Activated CD4-positive, alpha-beta T cell treated with anti-CD3 and anti-CD28 coated beads, Interleukin-2, amount 50 U/mL, for 24 hours (primary cell): ENCODE results near the gene TMCO5A.

Experiments used
- DNase-seq, 2 donors: peaks; one replicate each; pipeline ENCODE4 v3.0.0-alpha.2; 2020; ENCODE audit warnings: low read depth in 1 of 2, low spot score in 1 of 2

Gene TMCO5A

DNA sequence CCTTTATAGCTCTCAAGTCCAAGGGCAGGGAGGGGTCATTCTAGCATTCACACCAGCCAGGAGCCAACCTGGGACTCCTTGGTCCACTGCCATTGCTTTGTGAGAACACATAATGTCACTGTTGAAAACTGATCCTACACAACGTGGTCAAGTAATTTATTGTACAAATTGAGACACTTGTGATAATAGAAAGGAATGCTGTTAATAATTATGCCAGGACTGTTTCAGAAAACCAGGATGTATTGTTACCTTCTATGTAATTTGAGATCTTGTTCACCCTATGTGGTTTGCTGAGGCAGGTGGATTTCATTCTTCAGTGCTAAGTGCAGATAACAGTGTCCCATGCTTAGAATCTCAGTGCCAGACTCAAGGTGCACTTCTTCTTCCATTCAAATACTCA, 33.3 kb downstream of the TMCO5A start:
- DNase-seq, result no peak

DNA sequence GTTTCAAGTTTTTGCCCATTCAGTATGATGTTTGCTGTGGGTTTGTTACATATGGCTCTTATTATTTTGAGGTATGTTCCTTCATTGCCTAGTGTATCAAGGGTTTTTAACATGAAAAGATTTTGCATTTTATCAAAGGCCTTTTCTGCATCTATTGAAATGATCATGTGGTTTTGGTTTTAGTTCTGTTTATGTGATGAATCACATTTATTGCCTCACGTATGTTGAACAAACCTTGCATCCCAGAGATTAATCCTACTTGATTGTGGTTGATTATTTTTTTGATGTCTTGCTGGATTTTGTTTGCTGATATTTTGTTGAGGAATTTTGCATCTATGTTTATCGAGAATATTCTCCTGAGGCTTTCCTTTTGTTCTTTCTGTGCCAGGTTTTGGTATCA, 39.4 kb downstream of the TMCO5A start:
- DNase-seq, result no peak

DNA sequence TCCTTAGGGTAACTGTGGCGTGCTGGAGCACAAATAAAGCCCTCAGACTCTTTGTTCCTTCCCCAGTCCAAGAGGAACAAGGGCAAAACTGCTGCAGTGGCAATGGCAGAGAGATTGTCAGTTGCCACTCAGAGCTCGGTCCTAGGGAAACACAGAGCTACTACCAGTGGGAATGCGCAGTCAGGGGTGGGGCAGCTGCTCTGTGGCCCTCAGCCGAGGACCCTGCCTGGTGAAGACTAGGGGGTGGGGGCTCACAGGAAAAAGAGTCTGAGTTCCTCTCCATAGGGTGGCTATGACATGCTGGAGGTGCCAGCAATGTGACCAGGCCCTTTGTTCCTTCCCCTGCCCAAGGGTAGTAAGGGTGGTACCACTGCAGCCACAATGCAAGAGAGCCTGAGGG, 43.8 kb downstream of the TMCO5A start:
- DNase-seq, result no peak

DNA sequence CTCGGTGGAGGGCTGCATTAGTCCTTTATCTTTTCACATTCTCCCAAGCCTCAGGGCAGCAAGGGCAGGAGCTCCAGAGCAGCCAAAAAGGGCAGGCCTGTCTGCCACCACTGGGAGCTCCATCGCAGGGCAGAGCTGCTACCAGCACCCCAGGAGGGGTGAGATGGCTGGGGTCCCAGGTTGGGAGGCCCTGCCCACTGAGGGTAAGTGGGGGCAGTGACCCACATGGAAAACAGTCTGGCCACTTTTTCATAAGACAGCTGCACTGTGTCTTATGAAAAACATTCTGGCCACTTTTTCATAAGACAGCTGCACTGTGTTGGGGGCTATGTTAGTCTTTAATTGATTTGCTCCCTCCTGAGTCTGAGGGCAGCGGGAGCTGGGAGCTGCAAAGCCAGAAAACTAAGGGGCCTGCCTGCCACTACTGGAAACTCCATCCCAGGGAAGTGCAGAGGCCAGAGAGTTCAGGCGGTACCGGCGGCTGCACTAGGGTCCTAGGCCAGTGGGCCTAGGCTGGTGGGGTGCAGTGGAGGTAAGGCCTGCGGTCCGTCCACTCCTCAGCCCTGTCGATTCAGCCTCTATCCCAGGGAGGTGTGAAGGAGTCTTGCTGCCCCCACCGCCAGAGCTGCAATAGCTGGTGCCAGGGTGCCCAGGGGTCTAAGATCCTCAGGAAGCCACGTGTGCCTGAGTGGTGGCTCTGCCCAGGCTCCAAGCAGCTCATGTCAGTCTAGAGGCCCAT, 45.4 kb downstream of the TMCO5A start:
- no peak for DNase-seq

DNA sequence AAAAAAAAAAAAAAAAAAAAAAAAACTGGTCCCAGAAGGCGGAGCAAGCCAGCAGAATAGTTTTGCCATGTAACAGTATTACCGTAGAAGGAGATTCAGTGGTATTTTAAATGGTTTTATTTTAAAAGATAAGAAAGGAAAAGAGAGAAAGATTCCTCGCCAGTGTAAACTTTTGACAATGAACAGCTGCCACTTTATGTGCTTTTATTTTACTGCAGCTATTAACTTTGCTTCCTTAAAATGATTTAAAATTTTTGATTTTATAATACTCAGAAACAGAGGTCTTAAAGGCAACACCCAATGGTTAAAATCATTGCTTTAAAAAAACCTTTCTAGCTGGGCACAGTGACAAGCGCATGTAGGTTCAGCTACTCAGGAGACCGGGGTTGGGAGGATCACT, 46.8 kb downstream of the TMCO5A start:
- no peak for DNase-seq

DNA sequence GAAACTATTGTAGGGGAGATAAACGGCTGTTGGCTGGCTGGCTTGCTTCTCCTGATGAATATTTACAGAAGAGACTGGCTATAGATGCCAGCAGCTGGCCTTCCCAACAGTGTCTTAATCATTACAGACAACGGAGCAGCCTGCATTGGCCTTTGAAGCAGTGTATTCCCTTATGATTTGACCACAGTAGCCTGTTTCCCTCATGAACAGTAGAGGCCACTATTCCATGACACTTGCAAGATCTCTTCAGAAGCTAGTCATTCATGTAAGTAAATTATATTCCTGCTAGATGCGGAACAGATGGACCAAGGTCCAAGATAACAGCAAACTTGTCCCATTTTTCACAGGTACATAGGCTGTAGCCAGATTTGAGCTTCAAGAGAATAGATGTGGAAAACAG, 47.3 kb downstream of the TMCO5A start:
- DNase-seq, result no peak

DNA sequence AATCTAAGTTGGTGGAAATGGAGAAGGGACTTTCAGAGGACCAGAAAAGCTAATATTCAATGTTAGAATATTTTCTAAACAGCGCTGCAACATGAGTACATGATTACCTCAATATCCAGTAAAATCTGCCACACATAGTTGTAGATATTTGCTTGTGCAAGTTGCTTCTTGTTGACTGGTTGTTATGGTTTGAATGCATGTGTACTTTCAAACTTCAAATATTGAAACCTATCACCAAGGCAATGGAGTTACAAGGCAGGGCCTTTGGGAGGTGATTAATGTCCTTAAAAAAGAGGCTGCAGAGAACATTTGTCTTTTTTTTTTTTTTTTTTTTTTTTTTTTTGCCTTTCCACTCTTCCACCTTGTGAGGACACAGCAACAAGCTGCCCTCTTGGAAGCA, 49.9 kb downstream of the TMCO5A start:
- DNase-seq, result no peak

DNA sequence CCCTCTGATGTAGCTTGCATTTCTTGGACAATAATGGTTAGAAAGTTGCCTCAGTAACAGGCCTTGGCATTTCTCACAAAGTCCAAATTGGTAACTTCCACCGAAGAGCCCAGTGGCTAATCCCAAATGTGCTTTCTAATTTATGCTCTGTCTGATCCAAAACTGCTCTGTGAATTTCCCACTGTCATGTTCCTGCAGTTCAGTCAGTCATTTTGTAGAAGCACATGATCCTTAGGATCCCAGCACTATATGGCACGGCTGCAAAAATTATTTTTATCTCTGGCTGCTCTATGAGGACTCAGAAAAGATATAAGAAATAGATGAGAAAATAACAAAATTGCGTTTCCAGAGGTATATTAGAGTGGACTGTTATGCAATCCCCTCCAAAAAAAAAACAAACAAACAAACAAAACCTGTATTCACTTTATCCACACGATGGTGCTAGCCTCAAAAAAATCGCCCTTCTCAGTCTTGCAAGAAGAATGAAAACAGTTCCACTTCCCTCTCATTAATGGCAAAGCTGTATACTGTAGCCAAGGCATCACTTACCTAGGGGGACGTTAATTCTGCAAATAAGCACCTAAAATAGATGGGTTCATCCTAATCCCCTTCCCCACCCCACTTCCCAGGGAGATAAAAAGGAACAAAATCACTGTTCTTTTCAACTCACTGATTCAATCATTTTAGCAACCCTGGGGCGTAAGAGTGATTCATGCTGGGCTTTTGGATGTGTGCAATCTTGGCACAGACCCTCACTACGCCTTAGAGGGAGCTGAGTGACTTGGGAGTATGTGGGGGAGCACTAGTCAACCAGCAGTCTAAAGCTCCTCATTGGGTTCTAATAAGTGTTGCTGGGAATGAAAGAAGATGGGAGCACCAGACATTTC, 61.3 kb downstream of the TMCO5A start:
- DNase-seq, result no peak
